ENCODE data around the gene SLC38A1.
A peak's percentile ranks its signal among the peaks of the same experiment; 100 is the strongest.

Gene SLC38A1

GRCh38 chr12:46221255-46222128, 47.4 kb downstream of the SLC38A1 start:
- DNase-seq (ENCODE audit: extremely low read depth, insufficient read length), result no peak
- no peaks in the 10 kb centered on the region for H3K27me3 ChIP-seq (replicated peaks; ENCODE audit: control insufficient read depth, insufficient read depth, low read length)
- TF ChIP-seq, protein P1, sequence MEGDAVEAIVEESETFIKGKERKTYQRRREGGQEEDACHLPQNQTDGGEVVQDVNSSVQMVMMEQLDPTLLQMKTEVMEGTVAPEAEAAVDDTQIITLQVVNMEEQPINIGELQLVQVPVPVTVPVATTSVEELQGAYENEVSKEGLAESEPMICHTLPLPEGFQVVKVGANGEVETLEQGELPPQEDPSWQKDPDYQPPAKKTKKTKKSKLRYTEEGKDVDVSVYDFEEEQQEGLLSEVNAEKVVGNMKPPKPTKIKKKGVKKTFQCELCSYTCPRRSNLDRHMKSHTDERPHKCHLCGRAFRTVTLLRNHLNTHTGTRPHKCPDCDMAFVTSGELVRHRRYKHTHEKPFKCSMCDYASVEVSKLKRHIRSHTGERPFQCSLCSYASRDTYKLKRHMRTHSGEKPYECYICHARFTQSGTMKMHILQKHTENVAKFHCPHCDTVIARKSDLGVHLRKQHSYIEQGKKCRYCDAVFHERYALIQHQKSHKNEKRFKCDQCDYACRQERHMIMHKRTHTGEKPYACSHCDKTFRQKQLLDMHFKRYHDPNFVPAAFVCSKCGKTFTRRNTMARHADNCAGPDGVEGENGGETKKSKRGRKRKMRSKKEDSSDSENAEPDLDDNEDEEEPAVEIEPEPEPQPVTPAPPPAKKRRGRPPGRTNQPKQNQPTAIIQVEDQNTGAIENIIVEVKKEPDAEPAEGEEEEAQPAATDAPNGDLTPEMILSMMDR (IDR thresholded peaks at IDR 0.05; ENCODE audit: insufficient read depth, low read length, poor library complexity, severe bottlenecking), result no peak
- no peak overlapping the region for H3K4me3 ChIP-seq (replicated peaks; ENCODE audit: low read depth, low read length)
- H3K36me3 ChIP-seq (ENCODE audit: control insufficient read depth, insufficient read depth, low read length), result peaks cover 10% of the 10 kb centered on the region

DNA sequence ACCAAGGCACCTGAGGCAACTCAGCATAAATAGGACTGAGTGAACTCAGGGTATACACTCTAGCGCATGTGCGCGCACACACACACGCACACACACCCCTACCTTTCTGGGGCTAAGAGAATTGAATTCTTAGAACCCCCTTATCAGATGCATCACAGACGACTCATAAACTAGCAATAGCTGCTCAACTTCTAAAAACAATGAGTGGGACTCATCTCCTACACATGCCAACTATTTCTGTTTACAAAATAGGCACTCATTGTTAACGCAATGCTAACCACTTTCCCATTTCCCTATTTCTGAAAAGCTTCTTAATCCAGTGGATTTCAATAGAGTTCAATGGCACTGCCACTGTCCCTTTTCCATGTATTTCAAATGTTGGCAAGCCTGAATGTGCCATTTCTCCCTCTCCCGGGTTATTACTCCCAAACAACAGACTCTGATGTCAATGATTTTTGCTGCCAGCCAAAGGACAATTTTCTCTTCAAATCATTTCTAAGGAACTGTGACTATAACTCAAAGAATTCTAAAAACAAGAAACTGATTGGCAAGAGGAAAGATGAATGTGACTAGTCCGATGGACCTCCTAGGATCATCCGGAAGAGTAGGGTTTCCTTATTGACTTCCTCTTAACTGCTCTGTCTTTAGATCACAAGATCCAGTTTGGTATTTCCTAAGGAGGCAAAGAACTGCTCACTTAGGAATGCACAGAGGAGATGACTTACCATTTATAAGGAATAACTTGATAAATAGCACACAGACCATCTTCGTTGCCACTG, 48.8 kb downstream of the SLC38A1 start:
- TF ChIP-seq, protein P1 (IDR thresholded peaks at IDR 0.05; ENCODE audit: insufficient read depth, low read length, poor library complexity, severe bottlenecking), result no peak
- no peak for DNase-seq (ENCODE audit: extremely low read depth, insufficient read length)
- Histone ChIP-seq H3K4me3 (replicated peaks; ENCODE audit: low read depth, low read length) (no peak overlapping the region), H3K27me3 (replicated peaks; ENCODE audit: control insufficient read depth, insufficient read depth, low read length) (no peaks in the 10 kb centered on the region), H3K36me3 (ENCODE audit: control insufficient read depth, insufficient read depth, low read length) (peaks cover 10% of the 10 kb centered on the region)

GRCh38 chr12:46219132-46219876, 49.5 kb downstream of the SLC38A1 start:
- no peaks in the 10 kb centered on the region for H3K27me3 ChIP-seq (replicated peaks; ENCODE audit: control insufficient read depth, insufficient read depth, low read length)
- H3K4me3 ChIP-seq (replicated peaks; ENCODE audit: low read depth, low read length), result no peak overlapping the region
- peaks cover 7% of the 10 kb centered on the region for H3K36me3 ChIP-seq (ENCODE audit: control insufficient read depth, insufficient read depth, low read length)
- TF ChIP-seq, protein P1 (IDR thresholded peaks at IDR 0.05; ENCODE audit: insufficient read depth, low read length, poor library complexity, severe bottlenecking), result no peak
- DNase-seq (ENCODE audit: extremely low read depth, insufficient read length), result no peak

GRCh38 chr12:46218322-46219095, 50.3 kb downstream of the SLC38A1 start:
- no peak for DNase-seq (ENCODE audit: extremely low read depth, insufficient read length)
- Histone ChIP-seq H3K4me3 (replicated peaks; ENCODE audit: low read depth, low read length) (peak overlapping the region; percentile 20; the same call in 1 of the 2 replicates), H3K27me3 (replicated peaks; ENCODE audit: control insufficient read depth, insufficient read depth, low read length) (no peaks in the 10 kb centered on the region), H3K36me3 (ENCODE audit: control insufficient read depth, insufficient read depth, low read length) (peaks cover 3% of the 10 kb centered on the region; the same call in 1 of the 2 replicates)
- TF ChIP-seq, protein P1 (IDR thresholded peaks at IDR 0.05; ENCODE audit: insufficient read depth, low read length, poor library complexity, severe bottlenecking), result no peak

Measured in GM06990 (cell line).